ENCODE results near the gene BCL2L14. TPM values are rescaled to one million over a fixed set of nuclear protein-coding genes. Genes with fewer than 3 reads are reported as not detected.

Gene BCL2L14
- total RNA-seq, 1 experiment from 2014 or later, result 0.30 TPM

DNA sequence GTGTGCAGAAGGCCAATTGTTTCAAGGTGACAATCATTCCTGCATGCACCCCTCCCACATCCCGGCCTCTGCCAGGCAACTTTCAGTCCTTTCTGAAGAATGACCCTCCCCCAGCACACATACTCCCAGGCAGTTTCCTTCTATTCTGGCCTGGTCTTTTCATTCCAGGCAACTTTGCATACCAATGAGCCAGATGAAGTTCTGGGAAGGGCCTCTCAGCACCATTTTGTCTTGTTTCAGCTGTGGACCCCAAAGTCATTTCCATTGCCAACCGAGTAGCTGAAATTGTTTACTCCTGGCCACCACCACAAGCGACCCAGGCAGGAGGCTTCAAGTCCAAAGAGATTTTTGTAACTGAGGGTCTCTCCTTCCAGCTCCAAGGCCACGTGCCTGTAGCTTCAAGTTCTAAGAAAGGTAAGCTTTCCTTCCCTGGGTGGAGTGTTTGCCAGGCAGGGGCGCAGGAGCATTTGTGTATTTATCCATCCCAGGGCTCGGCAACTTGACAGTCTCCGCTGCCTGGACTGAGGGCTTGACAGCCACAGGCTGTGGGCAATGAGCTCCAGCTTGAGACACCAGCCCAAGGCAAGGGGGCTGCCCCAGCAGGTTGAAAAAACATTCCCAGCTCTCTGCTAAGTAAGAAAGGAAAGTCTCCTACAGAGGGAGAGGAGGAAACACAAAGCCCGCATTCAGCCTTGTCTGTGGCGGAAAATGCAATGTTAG lies 16.4 kb downstream of the BCL2L14 start:
- H3K4me3 ChIP-seq (replicated peaks in 1 of 2; ENCODE audit: low read depth in 1 of 2, low read length in 2 of 2), result no peak overlapping the region
- H3K9me3 ChIP-seq (ENCODE audit: control insufficient read depth in 1 of 2, insufficient read depth in 1 of 2, low read depth in 1 of 2, low read length in 2 of 2), result no peaks in the 10 kb centered on the region
- intact Hi-C loops (cut with micrococcal nuclease), result no loop called here
- ATAC-seq (no peak), DNase-seq (ENCODE audit: low read depth, low spot score) (no peak)
- no peaks in the 10 kb centered on the region for H4K20me1 ChIP-seq (ENCODE audit: insufficient read depth)
- ChIA-PET CTCF (interaction anchor here (0.9 kb wide), 1 partner anchor 241 kb away, joined by 3 read pairs; no protein-coding TSS in a partner anchor), RAD21 (ENCODE audit: low non-redundant PET in 1 of 2, low total read pairs in 2 of 2, uncharacterized antibody in 2 of 2, unreplicated experiment in 2 of 2) (no interaction called here), POLR2A (no interaction called here)
- 0 out of 4 replicates have a peak, but pooled peaks cover 0 to under 1% of the 10 kb centered on the region in 2 experiments for H3K4me1 ChIP-seq (ENCODE audit: control insufficient read depth in 1 of 2, insufficient read depth in 2 of 2, low read length in 2 of 2)
- no peaks in the 10 kb centered on the region for H3K27me3 ChIP-seq (ENCODE audit: insufficient read depth, low read length)
- no peaks in the 10 kb centered on the region for H3K9me2 ChIP-seq (ENCODE audit: insufficient read depth)
- no peak overlapping the region for H2AFZ ChIP-seq (ENCODE audit: low read depth, low read length, poor library complexity, severe bottlenecking)
- no peaks in the 10 kb centered on the region for H3K79me2 ChIP-seq (ENCODE audit: insufficient read depth, low read length)
- no TSS peak for BruUV-seq (replicated peaks)
- no peak overlapping the region for H3K27ac ChIP-seq (ENCODE audit: low read depth, low read length)
- H3K9ac ChIP-seq (ENCODE audit: low read length), result no peak overlapping the region
- no peaks in the 10 kb centered on the region for H3K36me3 ChIP-seq (ENCODE audit: control insufficient read depth in 1 of 2, insufficient read depth in 2 of 2, low read length in 2 of 2)
- H3K4me2 ChIP-seq (ENCODE audit: low read length), result no peak overlapping the region
- TF ChIP-seq FOSL1 (IDR thresholded peaks at IDR 0.05; ENCODE audit: low read depth) (no peak), SP1 (IDR thresholded peaks at IDR 0.05; ENCODE audit: low read depth) (no peak)

DNA sequence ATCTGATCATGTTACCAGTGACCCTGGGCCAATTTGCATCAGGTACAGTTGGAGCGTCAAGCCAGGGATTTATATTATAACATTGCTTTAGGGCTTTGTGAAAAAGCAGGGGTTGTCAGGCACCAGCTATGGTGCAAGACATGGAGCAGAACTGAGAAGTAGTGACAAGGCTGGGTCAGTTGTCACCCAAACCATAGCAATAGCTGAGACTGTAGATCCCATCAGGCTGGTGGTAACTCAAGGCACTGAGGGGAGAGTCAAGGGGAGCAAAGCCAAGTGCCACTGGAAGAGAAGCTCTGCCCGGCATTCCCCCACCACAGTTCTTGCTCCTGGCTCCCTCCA lies 16.9 kb downstream of the BCL2L14 start:
- H3K4me2 ChIP-seq (ENCODE audit: low read length), result no peak overlapping the region
- H3K79me2 ChIP-seq (ENCODE audit: insufficient read depth, low read length), result no peaks in the 10 kb centered on the region
- H3K9me2 ChIP-seq (ENCODE audit: insufficient read depth), result no peaks in the 10 kb centered on the region
- no peak overlapping the region for H3K9ac ChIP-seq (ENCODE audit: low read length)
- CTCF ChIA-PET, result interaction anchor here (0.9 kb wide), 1 partner anchor 240 kb away, joined by 3 read pairs; no protein-coding TSS in a partner anchor
- H3K4me1 ChIP-seq (ENCODE audit: control insufficient read depth in 1 of 2, insufficient read depth in 2 of 2, low read length in 2 of 2), result peaks cover 3 to 5% of the 10 kb centered on the region in 2 experiments; a peak in 3 of 4 replicates
- H3K4me3 ChIP-seq (replicated peaks in 1 of 2; ENCODE audit: low read depth in 1 of 2, low read length in 2 of 2), result no peak overlapping the region
- no peak overlapping the region for H2AFZ ChIP-seq (ENCODE audit: low read depth, low read length, poor library complexity, severe bottlenecking)
- no peak for ATAC-seq
- H3K36me3 ChIP-seq (ENCODE audit: control insufficient read depth in 1 of 2, insufficient read depth in 2 of 2, low read length in 2 of 2), result no peaks in the 10 kb centered on the region
- H3K27me3 ChIP-seq (ENCODE audit: insufficient read depth, low read length), result no peaks in the 10 kb centered on the region
- POLR2A ChIA-PET, result no interaction called here
- BruUV-seq (replicated peaks), result no TSS peak
- no peak for DNase-seq (ENCODE audit: low read depth, low spot score)
- H4K20me1 ChIP-seq (ENCODE audit: insufficient read depth), result no peaks in the 10 kb centered on the region
- TF ChIP-seq SP1 (IDR thresholded peaks at IDR 0.05; ENCODE audit: low read depth) (no peak), CTCF (IDR thresholded peaks at IDR 0.05 in 2 of 3, conservative IDR thresholded peaks at IDR 0.05 in 1 of 3; ENCODE audit: borderline replicate concordance in 1 of 3, insufficient read depth in 1 of 3, low read depth in 2 of 3, low read length in 2 of 3) (no peak), ATF3 (IDR thresholded peaks at IDR 0.05) (no peak), CEBPB (IDR thresholded peaks at IDR 0.05; ENCODE audit: low read depth) (no peak), POLR2A (IDR thresholded peaks at IDR 0.05; ENCODE audit: borderline replicate concordance, extremely low read depth, insufficient read depth, insufficient read length) (no peak), YY1 (IDR thresholded peaks at IDR 0.05; ENCODE audit: extremely low read depth, insufficient replicate concordance, low read depth, low read length) (no peak), JUND (IDR thresholded peaks at IDR 0.05) (no peak), EZH2phosphoT487 (IDR thresholded peaks at IDR 0.05; ENCODE audit: borderline replicate concordance) (no peak), CBX3 (IDR thresholded peaks at IDR 0.05; ENCODE audit: low read depth) (no peak), ZFX (IDR thresholded peaks at IDR 0.05) (no peak), SRF (IDR thresholded peaks at IDR 0.05; ENCODE audit: low read depth) (no peak), SIN3A (IDR thresholded peaks at IDR 0.05; ENCODE audit: low read depth) (no peak), ELF1 (IDR thresholded peaks at IDR 0.05; ENCODE audit: borderline replicate concordance, low read depth) (no peak), FOSL1 (IDR thresholded peaks at IDR 0.05; ENCODE audit: low read depth) (no peak), RAD21 (IDR thresholded peaks at IDR 0.05; ENCODE audit: low read depth) (no peak)
- TF ChIP-seq, protein P1, sequence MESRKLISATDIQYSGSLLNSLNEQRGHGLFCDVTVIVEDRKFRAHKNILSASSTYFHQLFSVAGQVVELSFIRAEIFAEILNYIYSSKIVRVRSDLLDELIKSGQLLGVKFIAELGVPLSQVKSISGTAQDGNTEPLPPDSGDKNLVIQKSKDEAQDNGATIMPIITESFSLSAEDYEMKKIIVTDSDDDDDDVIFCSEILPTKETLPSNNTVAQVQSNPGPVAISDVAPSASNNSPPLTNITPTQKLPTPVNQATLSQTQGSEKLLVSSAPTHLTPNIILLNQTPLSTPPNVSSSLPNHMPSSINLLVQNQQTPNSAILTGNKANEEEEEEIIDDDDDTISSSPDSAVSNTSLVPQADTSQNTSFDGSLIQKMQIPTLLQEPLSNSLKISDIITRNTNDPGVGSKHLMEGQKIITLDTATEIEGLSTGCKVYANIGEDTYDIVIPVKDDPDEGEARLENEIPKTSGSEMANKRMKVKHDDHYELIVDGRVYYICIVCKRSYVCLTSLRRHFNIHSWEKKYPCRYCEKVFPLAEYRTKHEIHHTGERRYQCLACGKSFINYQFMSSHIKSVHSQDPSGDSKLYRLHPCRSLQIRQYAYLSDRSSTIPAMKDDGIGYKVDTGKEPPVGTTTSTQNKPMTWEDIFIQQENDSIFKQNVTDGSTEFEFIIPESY (IDR thresholded peaks at IDR 0.05; ENCODE audit: extremely low read depth, insufficient replicate concordance, low read length), result no peak
- intact Hi-C loops (cut with micrococcal nuclease), result no loop called here
- RAD21 ChIA-PET (ENCODE audit: low non-redundant PET in 1 of 2, low total read pairs in 2 of 2, uncharacterized antibody in 2 of 2, unreplicated experiment in 2 of 2), result no interaction called here
- H3K9me3 ChIP-seq (ENCODE audit: control insufficient read depth in 1 of 2, insufficient read depth in 1 of 2, low read depth in 1 of 2, low read length in 2 of 2), result no peaks in the 10 kb centered on the region
- no peak overlapping the region for H3K27ac ChIP-seq (ENCODE audit: low read depth, low read length)

Measured in HCT116 (cell line).